ENCODE results near the gene AP1S2. TPM values are rescaled to one million over a fixed set of nuclear protein-coding genes. Genes with fewer than 3 reads are reported as not detected.
A peak's percentile ranks its signal among the peaks of the same experiment; 100 is the strongest.

The AP1S2 gene
- total RNA-seq, 1 experiment from 2014 or later = 367 TPM

DNA sequence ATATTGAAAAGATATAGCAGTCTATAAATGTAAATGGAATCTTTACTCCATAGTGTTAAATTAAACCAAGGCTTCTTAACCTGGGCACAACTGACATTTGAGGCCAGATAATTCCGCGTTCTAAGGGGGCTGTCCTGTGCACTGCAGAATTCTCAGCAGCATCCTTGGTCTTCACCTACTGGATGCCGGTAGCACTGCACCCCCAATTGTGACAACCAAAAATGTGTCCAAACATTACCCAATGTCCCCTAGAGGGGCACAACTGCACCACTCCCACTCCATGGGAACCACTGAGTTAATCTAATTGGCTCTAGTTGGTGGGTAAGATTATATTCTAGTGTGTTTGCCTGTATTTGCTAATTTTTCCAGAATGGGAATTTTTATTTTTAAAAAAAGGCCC, 16.6 kb downstream of the AP1S2 start:
- Mint-ChIP-seq H3K36me3 (ENCODE audit: insufficient read depth in 1 of 3, low read depth in 3 of 3) (peaks cover 47 to 83% (median 83%) of the 10 kb centered on the region in 3 experiments; a peak in 6 of 7 replicates), H3K4me1 (peaks cover 39 to 57% of the 10 kb centered on the region in 2 experiments), H3K4me3 (no peak overlapping the region; a peak in 1 of 5 replicates), H3K9me3 (no peaks in the 10 kb centered on the region), H3K27me3 (ENCODE audit: low read depth) (no peaks in the 10 kb centered on the region), H3K27ac (no peak overlapping the region)
- Histone ChIP-seq H3K27ac (ENCODE audit: insufficient read length, low read depth, low read length) (no peak overlapping the region), H3K79me2 (ENCODE audit: insufficient read depth, low read length) (peaks cover 8% of the 10 kb centered on the region; the same call in 1 of the 2 replicates), H3K79me1 (ENCODE audit: insufficient read depth, low read depth, low read length, poor library complexity, severe bottlenecking) (peaks cover 4% of the 10 kb centered on the region), H3K9ac (ENCODE audit: extremely low read depth, insufficient read length, low read length) (no peak overlapping the region), H2AFZ (ENCODE audit: low read length) (no peak overlapping the region), H3K56ac (ENCODE audit: insufficient read length, low read depth, low read length) (no peak overlapping the region), H2AK5ac (ENCODE audit: insufficient read length, low read length) (no peak overlapping the region), H4K8ac (replicated peaks; ENCODE audit: insufficient read length, low read depth, low read length) (no peak overlapping the region), H3K14ac (ENCODE audit: insufficient read depth, low read length) (no peak overlapping the region), H3K4me1 (ENCODE audit: insufficient read depth, low read length) (peaks cover 2% of the 10 kb centered on the region; the same call in 1 of the 2 replicates), H3K4me2 (ENCODE audit: insufficient read depth, insufficient read length, low read length) (no peak overlapping the region), H3K23me2 (ENCODE audit: insufficient read length, low read depth, low read length, poor library complexity, severe bottlenecking) (no peaks in the 10 kb centered on the region), H3K23ac (ENCODE audit: insufficient read length, low read depth, low read length) (no peak overlapping the region), H4K20me1 (ENCODE audit: control insufficient read depth, insufficient read depth, insufficient read length) (no peaks in the 10 kb centered on the region), H2BK120ac (ENCODE audit: low read depth, low read length, poor library complexity, severe bottlenecking) (no peak overlapping the region), H3K27me3 (ENCODE audit: insufficient read depth, low read length) (no peaks in the 10 kb centered on the region), H3T11ph (ENCODE audit: low read length) (no peak overlapping the region), H2BK12ac (ENCODE audit: insufficient read length, low read depth, low read length) (no peak overlapping the region), H4K91ac (ENCODE audit: insufficient read length, low read depth, low read length) (no peak overlapping the region), H3K18ac (ENCODE audit: insufficient read length, low read depth, low read length) (no peak overlapping the region), H3K4ac (ENCODE audit: low read depth, low read length) (no peak overlapping the region), H3K9me3 (ENCODE audit: control insufficient read depth, low read depth, low read length) (no peaks in the 10 kb centered on the region), H2BK20ac (ENCODE audit: low read depth, low read length, poor library complexity, severe bottlenecking) (no peak overlapping the region), H2BK5ac (ENCODE audit: insufficient read length, low read length) (no peak overlapping the region), H2BK15ac (ENCODE audit: low read depth, low read length) (no peak overlapping the region), H4K5ac (ENCODE audit: insufficient read length, low read depth, low read length) (no peak overlapping the region)
- peak; percentile 43 for DNase-seq
- no CpG with 5 or more reads among the region's 3 CpGs for WGBS (ENCODE audit: extremely low coverage, insufficient read length, low lambda C conversion rate)
- TF ChIP-seq, protein P1, sequence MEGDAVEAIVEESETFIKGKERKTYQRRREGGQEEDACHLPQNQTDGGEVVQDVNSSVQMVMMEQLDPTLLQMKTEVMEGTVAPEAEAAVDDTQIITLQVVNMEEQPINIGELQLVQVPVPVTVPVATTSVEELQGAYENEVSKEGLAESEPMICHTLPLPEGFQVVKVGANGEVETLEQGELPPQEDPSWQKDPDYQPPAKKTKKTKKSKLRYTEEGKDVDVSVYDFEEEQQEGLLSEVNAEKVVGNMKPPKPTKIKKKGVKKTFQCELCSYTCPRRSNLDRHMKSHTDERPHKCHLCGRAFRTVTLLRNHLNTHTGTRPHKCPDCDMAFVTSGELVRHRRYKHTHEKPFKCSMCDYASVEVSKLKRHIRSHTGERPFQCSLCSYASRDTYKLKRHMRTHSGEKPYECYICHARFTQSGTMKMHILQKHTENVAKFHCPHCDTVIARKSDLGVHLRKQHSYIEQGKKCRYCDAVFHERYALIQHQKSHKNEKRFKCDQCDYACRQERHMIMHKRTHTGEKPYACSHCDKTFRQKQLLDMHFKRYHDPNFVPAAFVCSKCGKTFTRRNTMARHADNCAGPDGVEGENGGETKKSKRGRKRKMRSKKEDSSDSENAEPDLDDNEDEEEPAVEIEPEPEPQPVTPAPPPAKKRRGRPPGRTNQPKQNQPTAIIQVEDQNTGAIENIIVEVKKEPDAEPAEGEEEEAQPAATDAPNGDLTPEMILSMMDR (conservative IDR thresholded peaks at IDR 0.05) = peak; percentile 67
